Testis (tissue), 3 donors: ENCODE measurements around the gene ANAPC16. TPM values are rescaled to one million over a fixed set of nuclear protein-coding genes. Genes with fewer than 3 reads are reported as not detected.
A peak's percentile ranks its signal among the peaks of the same experiment; 100 is the strongest.

ENCODE experiments used
- DNase-seq: peaks from one replicate; pipeline ENCODE4 v3.0.0-alpha.2; 2019
- H3K27ac ChIP-seq, 2 donors: fragments of 200-600 bp; sonication (generic); one replicate each; pipeline ENCODE4 v1.5.1; 2019
- H3K27me3 ChIP-seq: fragments of 200-600 bp; sonication (generic); one replicate; pipeline ENCODE4 v1.5.1; 2019
- H3K36me3 ChIP-seq: fragments of 200-600 bp; sonication (generic); one replicate; pipeline ENCODE4 v1.5.1; 2017; ENCODE audit warnings: low read depth; ENCODE audit errors: missing control alignments
- H3K4me1 ChIP-seq: fragments of 200-600 bp; sonication (generic); one replicate; pipeline ENCODE4 v1.5.1; 2019
- H3K4me3 ChIP-seq, 2 donors: fragments of 200-600 bp; sonication (generic); one replicate each; pipeline ENCODE4 v1.5.1; 2017 to 2019
- H3K9me3 ChIP-seq: fragments of 200-600 bp; sonication (generic); one replicate; pipeline ENCODE4 v1.5.1; 2017
- POLR2A ChIP-seq: fragments of 450-650 bp; IDR thresholded peaks from one replicate; pipeline ENCODE4 v1.6.1; 2017; ENCODE audit warnings: antibody characterized with exemption, mild to moderate bottlenecking, moderate library complexity
- WGBS, 2 donors: methylation state at CpG; one replicate each; pipeline ENCODE4 v1.1.5; 2018; 5-methylcytosine and 5-hydroxymethylcytosine counted together
- intact Hi-C: fragments of 100-400 bp; cut with DNase I; formaldehyde crosslinking; loops from one replicate; pipeline ENCODE4 v1.15.1; 2023; ENCODE audit warnings: low total_unique reads
- polyA plus RNA-seq: library from polyadenylated mRNA; stranded (reverse); fragments of 350-450 nt; fragmentation: Illumina TruSeq; extraction: RNeasy Lipid Tissue Mini Kit (QIAGEN cat#74804); gene quantifications from one replicate; pipeline ENCODE4 v1.2.3, GENCODE V29; 2014; ENCODE audit warnings: low read depth, low replicate concordance; ENCODE audit not compliant: insufficient read depth
- total RNA-seq, 2 donors: library from RNA; depleted of rRNA; stranded (reverse); fragments of >200 nt; gene quantifications; one replicate each; pipeline ENCODE4 v1.2.3, GENCODE V29; 2016
- TF ChIP-seq, protein P1 (sequence below), 3 experiments: fragments of 450-650 bp in 2 of 3; fragments of 200-600 bp in 1 of 3; sonication (generic) in 1 of 3; IDR thresholded peaks; one replicate each; pipeline ENCODE4 v1.5.1; 2016 to 2019; ENCODE audit warnings: antibody characterized with exemption in 3 of 3, mild to moderate bottlenecking in 2 of 3, moderate library complexity in 1 of 3

The ANAPC16 gene
- total and polyA plus RNA-seq, 3 donors from 2014 or later, result 43.8 to 96.0 (median 47.9) TPM

DNA sequence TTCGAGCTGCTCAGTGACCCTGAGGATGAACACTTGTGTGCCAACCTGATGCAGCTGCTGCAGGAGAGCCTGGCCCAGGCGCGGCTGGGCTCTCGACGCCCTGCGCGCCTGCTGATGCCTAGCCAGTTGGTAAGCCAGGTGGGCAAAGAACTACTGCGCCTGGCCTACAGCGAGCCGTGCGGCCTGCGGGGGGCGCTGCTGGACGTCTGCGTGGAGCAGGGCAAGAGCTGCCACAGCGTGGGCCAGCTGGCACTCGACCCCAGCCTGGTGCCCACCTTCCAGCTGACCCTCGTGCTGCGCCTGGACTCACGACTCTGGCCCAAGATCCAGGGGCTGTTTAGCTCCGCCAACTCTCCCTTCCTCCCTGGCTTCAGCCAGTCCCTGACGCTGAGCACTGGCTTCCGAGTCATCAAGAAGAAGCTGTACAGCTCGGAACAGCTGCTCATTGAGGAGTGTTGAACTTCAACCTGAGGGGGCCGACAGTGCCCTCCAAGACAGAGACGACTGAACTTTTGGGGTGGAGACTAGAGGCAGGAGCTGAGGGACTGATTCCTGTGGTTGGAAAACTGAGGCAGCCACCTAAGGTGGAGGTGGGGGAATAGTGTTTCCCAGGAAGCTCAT lies 59.0 kb downstream of the ANAPC16 start:
- no peaks in the 10 kb centered on the region for H3K36me3 ChIP-seq
- peaks cover 31% of the 10 kb centered on the region for H3K4me1 ChIP-seq
- H3K27ac ChIP-seq, result peak overlapping the region; percentile 95 to 96
- peak; percentile 87 for DNase-seq
- no peaks in the 10 kb centered on the region for H3K27me3 ChIP-seq
- intact Hi-C loops, result loop anchor here (10.0 kb wide), 1 partner anchor 60 kb away; no protein-coding TSS in a partner anchor
- no peaks in the 10 kb centered on the region for H3K9me3 ChIP-seq
- TF ChIP-seq, protein P1, sequence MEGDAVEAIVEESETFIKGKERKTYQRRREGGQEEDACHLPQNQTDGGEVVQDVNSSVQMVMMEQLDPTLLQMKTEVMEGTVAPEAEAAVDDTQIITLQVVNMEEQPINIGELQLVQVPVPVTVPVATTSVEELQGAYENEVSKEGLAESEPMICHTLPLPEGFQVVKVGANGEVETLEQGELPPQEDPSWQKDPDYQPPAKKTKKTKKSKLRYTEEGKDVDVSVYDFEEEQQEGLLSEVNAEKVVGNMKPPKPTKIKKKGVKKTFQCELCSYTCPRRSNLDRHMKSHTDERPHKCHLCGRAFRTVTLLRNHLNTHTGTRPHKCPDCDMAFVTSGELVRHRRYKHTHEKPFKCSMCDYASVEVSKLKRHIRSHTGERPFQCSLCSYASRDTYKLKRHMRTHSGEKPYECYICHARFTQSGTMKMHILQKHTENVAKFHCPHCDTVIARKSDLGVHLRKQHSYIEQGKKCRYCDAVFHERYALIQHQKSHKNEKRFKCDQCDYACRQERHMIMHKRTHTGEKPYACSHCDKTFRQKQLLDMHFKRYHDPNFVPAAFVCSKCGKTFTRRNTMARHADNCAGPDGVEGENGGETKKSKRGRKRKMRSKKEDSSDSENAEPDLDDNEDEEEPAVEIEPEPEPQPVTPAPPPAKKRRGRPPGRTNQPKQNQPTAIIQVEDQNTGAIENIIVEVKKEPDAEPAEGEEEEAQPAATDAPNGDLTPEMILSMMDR (IDR thresholded peaks at IDR 0.05), result peak; percentile 66 to 80 (median 70)
- TF ChIP-seq POLR2A, result no peak
- peak overlapping the region; percentile 93 to 96 for H3K4me3 ChIP-seq
- 0 to 4% methylated on average over 2 to 26 of the region's 26 CpGs for WGBS, 2 donors

DNA sequence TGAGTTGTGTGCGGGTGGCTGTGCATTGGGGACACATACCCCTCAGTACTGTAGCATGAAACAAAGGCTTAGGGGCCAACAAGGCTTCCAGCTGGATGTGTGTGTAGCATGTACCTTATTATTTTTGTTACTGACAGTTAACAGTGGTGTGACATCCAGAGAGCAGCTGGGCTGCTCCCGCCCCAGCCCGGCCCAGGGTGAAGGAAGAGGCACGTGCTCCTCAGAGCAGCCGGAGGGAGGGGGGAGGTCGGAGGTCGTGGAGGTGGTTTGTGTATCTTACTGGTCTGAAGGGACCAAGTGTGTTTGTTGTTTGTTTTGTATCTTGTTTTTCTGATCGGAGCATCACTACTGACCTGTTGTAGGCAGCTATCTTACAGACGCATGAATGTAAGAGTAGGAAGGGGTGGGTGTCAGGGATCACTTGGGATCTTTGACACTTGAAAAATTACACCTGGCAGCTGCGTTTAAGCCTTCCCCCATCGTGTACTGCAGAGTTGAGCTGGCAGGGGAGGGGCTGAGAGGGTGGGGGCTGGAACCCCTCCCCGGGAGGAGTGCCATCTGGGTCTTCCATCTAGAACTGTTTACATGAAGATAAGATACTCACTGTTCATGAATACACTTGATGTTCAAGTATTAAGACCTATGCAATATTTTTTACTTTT lies 59.7 kb downstream of the ANAPC16 start:
- H3K4me1 ChIP-seq, result peaks cover 31% of the 10 kb centered on the region
- peak overlapping the region; percentile 93 to 96 for H3K4me3 ChIP-seq
- DNase-seq, result no peak
- H3K27ac ChIP-seq, result peak overlapping the region; percentile 95 to 96
- intact Hi-C loops, result loop anchor here (10.0 kb wide), 1 partner anchor 59 kb away; no protein-coding TSS in a partner anchor
- H3K9me3 ChIP-seq, result no peaks in the 10 kb centered on the region
- H3K27me3 ChIP-seq, result no peaks in the 10 kb centered on the region
- no peak for TF ChIP-seq POLR2A
- TF ChIP-seq, protein P1 (IDR thresholded peaks at IDR 0.05), result no peak
- H3K36me3 ChIP-seq, result no peaks in the 10 kb centered on the region
- WGBS, 2 donors, result 12 to 14% methylated on average over 12 of the region's 12 CpGs

GRCh38 chr10:72276013-72276387 lies 60.2 kb downstream of the ANAPC16 start:
- peaks cover 27% of the 10 kb centered on the region for H3K4me1 ChIP-seq
- peak overlapping the region; percentile 93 to 96 for H3K4me3 ChIP-seq
- no peaks in the 10 kb centered on the region for H3K27me3 ChIP-seq
- intact Hi-C loops, result loop anchor here (10.0 kb wide), 1 partner anchor 59 kb away; no protein-coding TSS in a partner anchor
- WGBS, 2 donors, result 33 to 38% methylated on average over 4 of the region's 4 CpGs
- no peak for TF ChIP-seq POLR2A
- TF ChIP-seq, protein P1 (IDR thresholded peaks at IDR 0.05), result no peak
- H3K27ac ChIP-seq, result peak overlapping the region; percentile 95 to 96
- no peak for DNase-seq
- H3K36me3 ChIP-seq, result no peaks in the 10 kb centered on the region
- H3K9me3 ChIP-seq, result no peaks in the 10 kb centered on the region

DNA sequence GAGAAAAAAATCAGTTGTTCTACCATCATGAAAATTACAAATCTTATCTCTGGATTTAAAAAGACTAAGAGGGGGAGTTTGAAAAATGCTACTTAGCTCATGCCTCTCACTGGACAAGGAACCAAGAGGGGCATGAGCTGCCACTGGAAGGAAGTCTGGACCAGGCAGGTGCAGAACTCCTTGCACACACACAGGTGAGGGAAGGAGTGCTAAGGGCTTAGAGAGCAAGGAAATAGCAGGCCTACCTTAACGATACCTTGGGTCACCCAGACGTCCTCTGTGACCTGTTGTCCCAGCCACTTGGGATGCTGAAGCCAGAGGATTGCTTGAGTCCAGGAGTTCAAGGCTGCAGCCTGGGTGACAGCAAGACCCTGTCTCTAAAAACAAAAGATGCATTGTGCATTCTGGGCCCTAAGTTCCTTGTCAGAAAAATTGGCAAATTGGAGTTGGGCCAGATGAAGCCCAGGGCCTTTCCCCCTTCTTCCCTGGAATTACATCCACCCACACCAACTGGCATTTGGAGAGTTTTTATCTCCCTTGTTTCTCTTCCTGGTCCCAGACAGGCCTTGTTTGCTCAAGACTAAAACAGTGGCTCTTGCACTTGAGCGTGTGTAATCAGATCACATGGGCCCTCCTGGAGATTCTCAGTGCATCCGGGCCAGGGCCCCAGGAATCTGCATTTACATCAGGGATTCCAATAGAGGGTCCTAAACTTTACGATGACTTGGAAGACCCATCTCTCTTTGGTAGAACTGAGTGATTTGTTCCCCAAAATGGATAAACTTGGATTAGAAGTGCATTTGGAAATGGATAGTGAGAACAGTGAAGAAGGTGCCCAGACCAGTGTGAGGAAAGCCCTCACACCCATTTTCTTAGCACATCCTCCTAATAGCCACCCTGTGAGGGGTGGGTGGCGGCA lies 60.9 kb downstream of the ANAPC16 start:
- peaks cover 26% of the 10 kb centered on the region for H3K4me1 ChIP-seq
- no peaks in the 10 kb centered on the region for H3K9me3 ChIP-seq
- H3K27ac ChIP-seq, result peak overlapping the region; percentile 95 to 96
- WGBS, 2 donors, result 49 to 53% methylated on average over 6 of the region's 6 CpGs
- no peak for TF ChIP-seq POLR2A
- TF ChIP-seq, protein P1 (IDR thresholded peaks at IDR 0.05), result no peak
- H3K4me3 ChIP-seq, result peak overlapping the region in 1 of 2 donors; percentile 96
- H3K36me3 ChIP-seq, result no peaks in the 10 kb centered on the region
- intact Hi-C loops, result loop anchor here (10.0 kb wide), 1 partner anchor 58 kb away; no protein-coding TSS in a partner anchor
- H3K27me3 ChIP-seq, result no peaks in the 10 kb centered on the region
- no peak for DNase-seq
